GM21576 (cell line): ENCODE measurements around the gene SMIM45.

Source experiments
- ATAC-seq: cut with Tn5 transposase; IDR thresholded peaks from one replicate; pipeline ENCODE4 v1.9.1; 2021; ENCODE audit warnings: mild to moderate bottlenecking, moderate library complexity; ENCODE audit not compliant: unreplicated experiment

SMIM45 gene

GRCh38 chr22:41998361-41999261 lies 46.7 kb downstream of the SMIM45 start, which contains the start of gene WBP2NL:
Gene WBP2NL (plus strand): TSS chr22:41998788. CDS start chr22:41998819, 31 bp downstream.
- peak; percentile 87 for ATAC-seq

GRCh38 chr22:42000466-42000865 lies 48.5 kb downstream of the SMIM45 start:
- ATAC-seq, result no peak

DNA sequence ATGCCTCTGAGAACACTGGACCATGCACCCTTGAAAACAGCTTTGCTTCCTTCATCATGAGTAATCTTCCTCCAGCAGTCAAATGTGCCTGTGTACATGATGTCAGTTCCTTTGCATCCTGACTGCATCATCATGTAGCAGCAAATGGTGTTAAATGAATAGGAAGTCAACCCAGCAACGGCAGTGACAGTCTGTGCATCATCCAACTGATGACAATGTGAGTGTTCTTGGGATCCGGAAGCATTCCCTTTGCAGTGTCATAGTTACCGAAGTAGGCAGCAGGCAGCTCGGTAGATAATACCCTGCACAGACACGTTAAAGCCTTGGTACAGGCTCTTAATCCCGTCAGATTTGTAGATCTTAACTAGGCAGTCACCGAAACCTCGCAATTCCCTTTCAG lies 49.2 kb downstream of the SMIM45 start:
- no peak for ATAC-seq

GRCh38 chr22:42001706-42002105 lies 49.8 kb downstream of the SMIM45 start:
- ATAC-seq, result no peak

GRCh38 chr22:42007922-42008321 lies 56.0 kb downstream of the SMIM45 start:
- no peak for ATAC-seq
